ENCODE data around the gene CHMP4A.
"Not testable (repeated sequence)": the region's sequence is repeated elsewhere in the genome, so short reads cannot be mapped to it uniquely, and the experiment has no call there.

CHMP4A gene

GRCh38 chr14:24207104-24207551 lies 6.2 kb downstream of the CHMP4A start:
- peaks cover 54% of the 10 kb centered on the region for H3K36me3 ChIP-seq (ENCODE audit: control insufficient read depth, insufficient read depth, low read length)
- no peak for DNase-seq
- no peaks in the 10 kb centered on the region for H3K9me3 ChIP-seq (ENCODE audit: control insufficient read depth, low read length)
- H3K4me3 ChIP-seq (ENCODE audit: insufficient read depth, low read depth, low read length, poor library complexity, severe bottlenecking), result no peak overlapping the region
- H3K4me1 ChIP-seq (ENCODE audit: control insufficient read depth, insufficient read depth, low read length, poor library complexity, severe bottlenecking), result no peaks in the 10 kb centered on the region
- no peaks in the 10 kb centered on the region for H3K27me3 ChIP-seq (replicated peaks; ENCODE audit: control insufficient read depth, insufficient read depth, low read length, poor library complexity, severe bottlenecking)
- H3K27ac ChIP-seq (ENCODE audit: insufficient read depth, low read length, poor library complexity, severe bottlenecking), result no peak overlapping the region

GRCh38 chr14:24206260-24207103 lies 6.8 kb downstream of the CHMP4A start:
- Histone ChIP-seq H3K9me3 (ENCODE audit: control insufficient read depth, low read length) (no peaks in the 10 kb centered on the region), H3K27ac (ENCODE audit: insufficient read depth, low read length, poor library complexity, severe bottlenecking) (no peak overlapping the region), H3K4me3 (ENCODE audit: insufficient read depth, low read depth, low read length, poor library complexity, severe bottlenecking) (no peak overlapping the region), H3K36me3 (ENCODE audit: control insufficient read depth, insufficient read depth, low read length) (peaks cover 53% of the 10 kb centered on the region), H3K4me1 (ENCODE audit: control insufficient read depth, insufficient read depth, low read length, poor library complexity, severe bottlenecking) (no peaks in the 10 kb centered on the region), H3K27me3 (replicated peaks; ENCODE audit: control insufficient read depth, insufficient read depth, low read length, poor library complexity, severe bottlenecking) (no peaks in the 10 kb centered on the region)
- no peak for DNase-seq

- no peaks in the 10 kb centered on the region for H3K27me3 ChIP-seq (replicated peaks; ENCODE audit: control insufficient read depth, insufficient read depth, low read length, poor library complexity, severe bottlenecking)
- no peak overlapping the region for H3K4me3 ChIP-seq (ENCODE audit: insufficient read depth, low read depth, low read length, poor library complexity, severe bottlenecking)
- no peak for DNase-seq
- no peaks in the 10 kb centered on the region for H3K9me3 ChIP-seq (ENCODE audit: control insufficient read depth, low read length)
- no peak overlapping the region for H3K27ac ChIP-seq (ENCODE audit: insufficient read depth, low read length, poor library complexity, severe bottlenecking)
- no peaks in the 10 kb centered on the region for H3K4me1 ChIP-seq (ENCODE audit: control insufficient read depth, insufficient read depth, low read length, poor library complexity, severe bottlenecking)
- peaks cover 36% of the 10 kb centered on the region for H3K36me3 ChIP-seq (ENCODE audit: control insufficient read depth, insufficient read depth, low read length)
These were observed 8.8 kb downstream of the CHMP4A start for GRCh38 chr14:24204163-24205146.

GRCh38 chr14:24203249-24203886 lies 9.9 kb downstream of the CHMP4A start:
- H3K27me3 ChIP-seq (replicated peaks; ENCODE audit: control insufficient read depth, insufficient read depth, low read length, poor library complexity, severe bottlenecking); H3K4me3 ChIP-seq (ENCODE audit: insufficient read depth, low read depth, low read length, poor library complexity, severe bottlenecking); H3K27ac ChIP-seq (ENCODE audit: insufficient read depth, low read length, poor library complexity, severe bottlenecking); H3K4me1 ChIP-seq (ENCODE audit: control insufficient read depth, insufficient read depth, low read length, poor library complexity, severe bottlenecking); H3K9me3 ChIP-seq (ENCODE audit: control insufficient read depth, low read length); DNase-seq: not testable (repeated sequence)
- peaks cover 28% of the 10 kb centered on the region for H3K36me3 ChIP-seq (ENCODE audit: control insufficient read depth, insufficient read depth, low read length)

GRCh38 chr14:24202538-24202937 lies 10.8 kb downstream of the CHMP4A start:
- H3K36me3 ChIP-seq (ENCODE audit: control insufficient read depth, insufficient read depth, low read length), result peaks cover 22% of the 10 kb centered on the region
- H3K27ac ChIP-seq (ENCODE audit: insufficient read depth, low read length, poor library complexity, severe bottlenecking); H3K4me1 ChIP-seq (ENCODE audit: control insufficient read depth, insufficient read depth, low read length, poor library complexity, severe bottlenecking); H3K4me3 ChIP-seq (ENCODE audit: insufficient read depth, low read depth, low read length, poor library complexity, severe bottlenecking); DNase-seq; H3K27me3 ChIP-seq (replicated peaks; ENCODE audit: control insufficient read depth, insufficient read depth, low read length, poor library complexity, severe bottlenecking); H3K9me3 ChIP-seq (ENCODE audit: control insufficient read depth, low read length): not testable (repeated sequence)

GRCh38 chr14:24198814-24199524 lies 14.3 kb downstream of the CHMP4A start:
- Histone ChIP-seq H3K9me3 (ENCODE audit: control insufficient read depth, low read length) (no peaks in the 10 kb centered on the region), H3K27ac (ENCODE audit: insufficient read depth, low read length, poor library complexity, severe bottlenecking) (no peak overlapping the region), H3K36me3 (ENCODE audit: control insufficient read depth, insufficient read depth, low read length) (peaks cover 5% of the 10 kb centered on the region), H3K4me1 (ENCODE audit: control insufficient read depth, insufficient read depth, low read length, poor library complexity, severe bottlenecking) (peaks cover 12% of the 10 kb centered on the region), H3K4me3 (ENCODE audit: insufficient read depth, low read depth, low read length, poor library complexity, severe bottlenecking) (no peak overlapping the region), H3K27me3 (replicated peaks; ENCODE audit: control insufficient read depth, insufficient read depth, low read length, poor library complexity, severe bottlenecking) (no peaks in the 10 kb centered on the region)
- no peak for DNase-seq

GRCh38 chr14:24197056-24197450 lies 16.2 kb downstream of the CHMP4A start:
- no peak overlapping the region for H3K27ac ChIP-seq (ENCODE audit: insufficient read depth, low read length, poor library complexity, severe bottlenecking)
- H3K4me3 ChIP-seq (ENCODE audit: insufficient read depth, low read depth, low read length, poor library complexity, severe bottlenecking), result no peak overlapping the region
- no peaks in the 10 kb centered on the region for H3K27me3 ChIP-seq (replicated peaks; ENCODE audit: control insufficient read depth, insufficient read depth, low read length, poor library complexity, severe bottlenecking)
- peaks cover 12% of the 10 kb centered on the region for H3K4me1 ChIP-seq (ENCODE audit: control insufficient read depth, insufficient read depth, low read length, poor library complexity, severe bottlenecking)
- H3K9me3 ChIP-seq (ENCODE audit: control insufficient read depth, low read length), result no peaks in the 10 kb centered on the region
- H3K36me3 ChIP-seq (ENCODE audit: control insufficient read depth, insufficient read depth, low read length), result peaks cover 6% of the 10 kb centered on the region
- no peak for DNase-seq

GRCh38 chr14:24196071-24197055 lies 16.9 kb downstream of the CHMP4A start:
- H3K4me1 ChIP-seq (ENCODE audit: control insufficient read depth, insufficient read depth, low read length, poor library complexity, severe bottlenecking), result peaks cover 12% of the 10 kb centered on the region
- H3K9me3 ChIP-seq (ENCODE audit: control insufficient read depth, low read length), result no peaks in the 10 kb centered on the region
- H3K4me3 ChIP-seq (ENCODE audit: insufficient read depth, low read depth, low read length, poor library complexity, severe bottlenecking), result peak overlapping the region; percentile 81
- H3K36me3 ChIP-seq (ENCODE audit: control insufficient read depth, insufficient read depth, low read length), result peaks cover 6% of the 10 kb centered on the region
- peak overlapping the region; percentile 99 for H3K27ac ChIP-seq (ENCODE audit: insufficient read depth, low read length, poor library complexity, severe bottlenecking)
- no peaks in the 10 kb centered on the region for H3K27me3 ChIP-seq (replicated peaks; ENCODE audit: control insufficient read depth, insufficient read depth, low read length, poor library complexity, severe bottlenecking)
- no peak for DNase-seq

Data from effector memory CD4-positive, alpha-beta T cell (primary cell).